ENCODE results near the gene E4F1.

DNA sequence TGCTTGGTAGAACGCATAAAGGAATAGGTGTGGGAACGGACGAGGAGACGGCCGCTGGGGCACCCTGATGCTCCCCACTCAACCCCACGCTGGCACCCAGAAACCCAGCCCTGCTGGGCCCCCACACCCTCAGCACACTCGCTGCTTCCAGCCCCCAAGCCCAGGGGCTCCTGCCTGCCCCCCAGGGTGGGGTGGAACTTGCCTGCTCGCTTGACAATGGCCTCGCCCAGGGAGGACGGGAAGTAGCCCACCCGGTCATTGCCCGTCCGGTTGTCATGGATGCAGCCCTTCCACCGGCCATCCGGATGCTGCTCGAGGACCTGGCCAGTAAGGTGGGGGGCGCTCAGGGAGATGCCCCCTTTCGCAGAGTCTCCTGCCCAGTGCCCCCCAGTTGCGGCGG is 36.9 kb upstream of the E4F1 start:
- TF ChIP-seq, protein P1, sequence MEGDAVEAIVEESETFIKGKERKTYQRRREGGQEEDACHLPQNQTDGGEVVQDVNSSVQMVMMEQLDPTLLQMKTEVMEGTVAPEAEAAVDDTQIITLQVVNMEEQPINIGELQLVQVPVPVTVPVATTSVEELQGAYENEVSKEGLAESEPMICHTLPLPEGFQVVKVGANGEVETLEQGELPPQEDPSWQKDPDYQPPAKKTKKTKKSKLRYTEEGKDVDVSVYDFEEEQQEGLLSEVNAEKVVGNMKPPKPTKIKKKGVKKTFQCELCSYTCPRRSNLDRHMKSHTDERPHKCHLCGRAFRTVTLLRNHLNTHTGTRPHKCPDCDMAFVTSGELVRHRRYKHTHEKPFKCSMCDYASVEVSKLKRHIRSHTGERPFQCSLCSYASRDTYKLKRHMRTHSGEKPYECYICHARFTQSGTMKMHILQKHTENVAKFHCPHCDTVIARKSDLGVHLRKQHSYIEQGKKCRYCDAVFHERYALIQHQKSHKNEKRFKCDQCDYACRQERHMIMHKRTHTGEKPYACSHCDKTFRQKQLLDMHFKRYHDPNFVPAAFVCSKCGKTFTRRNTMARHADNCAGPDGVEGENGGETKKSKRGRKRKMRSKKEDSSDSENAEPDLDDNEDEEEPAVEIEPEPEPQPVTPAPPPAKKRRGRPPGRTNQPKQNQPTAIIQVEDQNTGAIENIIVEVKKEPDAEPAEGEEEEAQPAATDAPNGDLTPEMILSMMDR (IDR thresholded peaks at IDR 0.05) = no peak
- no peak for TF ChIP-seq EP300 (IDR thresholded peaks at IDR 0.05)
